PC-9 (cell line): ENCODE measurements around the gene ADSS1. TPM values are rescaled to one million over a fixed set of nuclear protein-coding genes. Genes with fewer than 3 reads are reported as not detected.

ENCODE experiments used
- BruUV-seq: library from RNA; stranded (reverse); fragments of 400-500 nt; replicated peaks from 2 replicates; lab custom pipeline; 2021; lab: Mats Ljungman, UMichigan
- CTCF ChIA-PET: fragments of 300-600 bp; sonication (Branson Sonifier 250); formaldehyde crosslinking; loops from one replicate; lab custom pipeline; 2022; ENCODE audit warnings: antibody characterized with exemption; lab: Charles Lee
- POLR2A ChIA-PET: fragments of 300-600 bp; sonication (Branson Sonifier 250); formaldehyde crosslinking; loops from one replicate; lab custom pipeline; 2022; ENCODE audit warnings: antibody characterized with exemption; ENCODE audit not compliant: unreplicated experiment; lab: Charles Lee
- DNase-seq, 2 experiments: peaks; one replicate each; pipeline versions ENCODE4 v3.0.0 to v3.0.0-alpha.2; 2015 to 2022; ENCODE audit warnings: mixed read lengths in 1 of 2
- H2AFZ ChIP-seq: fragments of 200-600 bp; sonication (generic); 2 replicates; pipeline ENCODE4 v1.8.1; 2017; ENCODE audit warnings: antibody characterized with exemption
- H3F3A ChIP-seq: fragments of 200-600 bp; sonication (generic); 2 replicates; pipeline ENCODE4 v1.8.1; 2017; ENCODE audit warnings: antibody characterized with exemption, mild to moderate bottlenecking, low read depth; ENCODE audit not compliant: insufficient read depth
- H3K27ac ChIP-seq: fragments of 200-600 bp; sonication (generic); 2 replicates; pipeline ENCODE4 v1.6.1; 2016; ENCODE audit warnings: mixed run types
- H3K27me3 ChIP-seq: fragments of 200-600 bp; sonication (generic); 2 replicates; pipeline ENCODE4 v1.6.1; 2016; ENCODE audit warnings: low read depth, mixed run types; ENCODE audit not compliant: insufficient read depth
- H3K36me3 ChIP-seq: fragments of 200-600 bp; sonication (generic); 2 replicates; pipeline ENCODE4 v1.6.1; 2016; ENCODE audit warnings: low read depth, mixed run types
- H3K4me1 ChIP-seq: fragments of 200-600 bp; sonication (generic); replicated peaks from 2 replicates; pipeline ENCODE4 v1.6.1; 2016; ENCODE audit warnings: mixed run types; ENCODE audit not compliant: insufficient read depth
- H3K4me2 ChIP-seq: fragments of 200-600 bp; sonication (generic); 2 replicates; pipeline ENCODE4 v1.6.1; 2017; ENCODE audit warnings: mixed run types
- H3K4me3 ChIP-seq: fragments of 200-600 bp; sonication (generic); 2 replicates; pipeline ENCODE4 v1.6.1; 2016; ENCODE audit warnings: mixed run types
- H3K79me2 ChIP-seq: fragments of 200-600 bp; sonication (generic); 2 replicates; pipeline ENCODE4 v1.6.1; 2017; ENCODE audit warnings: low read depth, mixed run types
- H3K9me2 ChIP-seq: fragments of 200-600 bp; sonication (generic); 2 replicates; pipeline ENCODE4 v1.8.1; 2017; ENCODE audit warnings: mild to moderate bottlenecking; ENCODE audit not compliant: insufficient read depth
- H3K9me3 ChIP-seq: fragments of 200-600 bp; sonication (generic); 2 replicates; pipeline ENCODE4 v1.8.1; 2016; ENCODE audit warnings: low read depth; ENCODE audit not compliant: insufficient read depth
- H4K20me1 ChIP-seq: fragments of 200-600 bp; sonication (generic); 2 replicates; pipeline ENCODE4 v1.8.1; 2017; ENCODE audit not compliant: insufficient read depth
- EZH2 ChIP-seq: fragments of 200-600 bp; sonication (generic); IDR thresholded peaks from 2 replicates; pipeline ENCODE4 v1.8.0; 2017; ENCODE audit warnings: antibody characterized with exemption, low read depth
- intact Hi-C: fragments of 100-400 bp; cut with micrococcal nuclease; formaldehyde crosslinking; loops from one replicate; pipeline ENCODE4 v1.10.0; 2022; ENCODE audit not compliant: unreplicated experiment
- total RNA-seq: library from RNA; stranded (reverse); gene quantifications from 2 replicates; pipeline ENCODE4 v1.2.3, GENCODE V29; 2021
- TF ChIP-seq, protein P1 (sequence below): fragments of 200-600 bp; sonication (generic); conservative IDR thresholded peaks from 2 replicates; pipeline ENCODE4 v1.6.1; 2017; ENCODE audit warnings: mixed run types, antibody characterized with exemption, mild to moderate bottlenecking, moderate library complexity

The ADSS1 gene
- total RNA-seq, 1 experiment from 2014 or later, result 5.8 TPM

- no peak overlapping the region for H3K4me3 ChIP-seq
Measured at GRCh38 chr14:104787736-104788135, 63.7 kb downstream of the ADSS1 start.

DNA sequence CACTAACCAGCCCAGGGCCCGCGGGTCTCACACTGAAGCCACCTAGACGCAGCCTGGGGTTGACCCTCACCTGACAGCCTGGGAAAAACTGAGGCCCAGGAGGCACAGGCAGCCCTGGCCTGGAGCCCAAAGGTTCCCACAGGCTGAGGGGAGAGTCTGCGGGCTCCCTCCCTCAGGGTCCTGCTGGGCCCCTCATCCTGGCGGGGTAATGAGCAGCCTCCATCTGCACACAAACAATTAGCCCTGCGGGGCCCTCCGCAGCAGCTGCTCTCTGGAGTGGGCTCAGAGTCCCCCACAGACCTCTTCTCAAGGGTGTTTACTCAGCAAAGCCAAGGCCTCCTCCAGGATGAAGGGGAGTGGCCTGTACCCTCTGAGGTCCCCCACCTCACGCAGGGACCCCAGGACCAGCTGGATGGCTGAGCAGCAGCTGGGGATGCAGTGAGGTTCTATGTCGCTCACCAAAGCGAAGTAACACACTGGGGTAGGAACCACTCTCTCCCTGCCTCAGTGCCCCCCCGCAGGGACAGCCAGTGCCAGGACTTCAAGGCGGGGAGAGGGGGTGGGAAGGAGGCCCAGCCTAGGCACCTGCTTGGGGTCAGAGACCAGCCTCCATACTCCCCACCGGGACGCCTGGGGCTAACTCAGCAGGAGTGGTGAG, 64.3 kb downstream of the ADSS1 start:
- TF ChIP-seq EZH2, result no peak
- TF ChIP-seq, protein P1, sequence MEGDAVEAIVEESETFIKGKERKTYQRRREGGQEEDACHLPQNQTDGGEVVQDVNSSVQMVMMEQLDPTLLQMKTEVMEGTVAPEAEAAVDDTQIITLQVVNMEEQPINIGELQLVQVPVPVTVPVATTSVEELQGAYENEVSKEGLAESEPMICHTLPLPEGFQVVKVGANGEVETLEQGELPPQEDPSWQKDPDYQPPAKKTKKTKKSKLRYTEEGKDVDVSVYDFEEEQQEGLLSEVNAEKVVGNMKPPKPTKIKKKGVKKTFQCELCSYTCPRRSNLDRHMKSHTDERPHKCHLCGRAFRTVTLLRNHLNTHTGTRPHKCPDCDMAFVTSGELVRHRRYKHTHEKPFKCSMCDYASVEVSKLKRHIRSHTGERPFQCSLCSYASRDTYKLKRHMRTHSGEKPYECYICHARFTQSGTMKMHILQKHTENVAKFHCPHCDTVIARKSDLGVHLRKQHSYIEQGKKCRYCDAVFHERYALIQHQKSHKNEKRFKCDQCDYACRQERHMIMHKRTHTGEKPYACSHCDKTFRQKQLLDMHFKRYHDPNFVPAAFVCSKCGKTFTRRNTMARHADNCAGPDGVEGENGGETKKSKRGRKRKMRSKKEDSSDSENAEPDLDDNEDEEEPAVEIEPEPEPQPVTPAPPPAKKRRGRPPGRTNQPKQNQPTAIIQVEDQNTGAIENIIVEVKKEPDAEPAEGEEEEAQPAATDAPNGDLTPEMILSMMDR, result no peak
- Histone ChIP-seq H3F3A (no peaks in the 10 kb centered on the region), H4K20me1 (peaks cover 32% of the 10 kb centered on the region), H3K4me3 (no peak overlapping the region), H3K9me3 (no peaks in the 10 kb centered on the region), H3K4me1 (peaks cover 3% of the 10 kb centered on the region; the same call in 1 of the 2 replicates), H3K79me2 (peaks cover 27% of the 10 kb centered on the region), H2AFZ (no peak overlapping the region), H3K4me2 (no peak overlapping the region), H3K9me2 (no peaks in the 10 kb centered on the region), H3K27me3 (no peaks in the 10 kb centered on the region), H3K36me3 (no peaks in the 10 kb centered on the region), H3K27ac (no peak overlapping the region)
- no peak for DNase-seq
- intact Hi-C loops, result no loop called here
- ChIA-PET CTCF (no interaction called here), POLR2A (no interaction called here)
- BruUV-seq, result no TSS peak

More at GRCh38 chr14:104787736-104788135, 63.7 kb downstream of the ADSS1 start:
- CTCF ChIA-PET, result no interaction called here
- Histone ChIP-seq H3F3A (no peaks in the 10 kb centered on the region), H4K20me1 (peaks cover 27% of the 10 kb centered on the region), H3K9me2 (no peaks in the 10 kb centered on the region), H3K4me2 (no peak overlapping the region), H3K27me3 (no peaks in the 10 kb centered on the region), H3K79me2 (peaks cover 21% of the 10 kb centered on the region), H2AFZ (no peak overlapping the region), H3K27ac (no peak overlapping the region), H3K4me1 (no peaks in the 10 kb centered on the region), H3K36me3 (no peaks in the 10 kb centered on the region), H3K9me3 (no peaks in the 10 kb centered on the region)
- BruUV-seq, result no TSS peak
- POLR2A ChIA-PET, result no interaction called here
- intact Hi-C loops, result no loop called here
- no peak for DNase-seq
- TF ChIP-seq, protein P1, result no peak
- TF ChIP-seq EZH2, result no peak

- no peak for TF ChIP-seq EZH2
- TF ChIP-seq, protein P1, result no peak
- H3K9me3 ChIP-seq, result no peaks in the 10 kb centered on the region
- no peak overlapping the region for H3K4me3 ChIP-seq
- H2AFZ ChIP-seq, result no peak overlapping the region
- H3K79me2 ChIP-seq, result peaks cover 35% of the 10 kb centered on the region
- no peaks in the 10 kb centered on the region for H3K27me3 ChIP-seq
- no peak overlapping the region for H3K4me2 ChIP-seq
- H3K4me1 ChIP-seq, result peaks cover 10% of the 10 kb centered on the region
- no peaks in the 10 kb centered on the region for H3K36me3 ChIP-seq
- H3K9me2 ChIP-seq, result no peaks in the 10 kb centered on the region
- ChIA-PET CTCF (no interaction called here), POLR2A (no interaction called here)
- BruUV-seq, result no TSS peak
- H4K20me1 ChIP-seq, result peaks cover 40% of the 10 kb centered on the region
- no peak overlapping the region for H3K27ac ChIP-seq
- no peaks in the 10 kb centered on the region for H3F3A ChIP-seq
- intact Hi-C loops, result no loop called here
- no peak for DNase-seq
Measured at GRCh38 chr14:104788873-104789663, 65.0 kb downstream of the ADSS1 start.
